Measurements from ENCODE around the gene TRIM38.

- TF ChIP-seq ERF (CRISPR knock-in tag; IDR thresholded peaks at IDR 0.05) (no peak), NR2C2 (CRISPR knock-in tag; IDR thresholded peaks at IDR 0.05; ENCODE audit: borderline replicate concordance) (no peak)
These were observed 19.1 kb downstream of the TRIM38 start for GRCh38 chr6:25981568-25982263.
